HepG2 (cell line): ENCODE data around the gene SNU13. TPM values are rescaled to one million over a fixed set of nuclear protein-coding genes. Genes with fewer than 3 reads are reported as not detected.

Source experiments
- ATAC-seq: fragments of 200-7000 bp; cut with Tn5 transposase; 3 replicates; pipeline ENCODE4 v1.9.1; 2020; ENCODE audit warnings: mild to moderate bottlenecking, moderate library complexity
- BruUV-seq: library from RNA; stranded (reverse); fragments of 400-500 nt; replicated peaks from 2 replicates; lab custom pipeline; 2021; lab: Mats Ljungman, UMichigan
- CTCF ChIA-PET: fragments of 300-600 bp; formaldehyde crosslinking; extraction: SDS; loops from one replicate; lab custom pipeline; 2021; ENCODE audit warnings: low total read pairs, inconsistent platforms, low intra/inter-chr PET ratio; lab: Yijun Ruan, JAX
- POLR2A ChIA-PET: fragments of 350-600 bp; sonication (Branson Sonifier 250); formaldehyde crosslinking; loops from one replicate; lab custom pipeline; 2020; ENCODE audit warnings: antibody characterized with exemption, inconsistent platforms; lab: Yijun Ruan, JAX
- DNase-seq: peaks from one replicate; pipeline ENCODE4 v3.0.0-alpha.2; 2015; ENCODE audit warnings: low spot score
- FAIRE-seq: peaks from 3 replicates; lab custom pipeline; 2011; peaks lifted over from hg19 to GRCh38; lab: Jason Lieb, UNC
- H2AFZ ChIP-seq: one replicate; pipeline ENCODE4 v1.6.1; 2011; ENCODE audit warnings: low read length, inconsistent platforms
- H3K27ac ChIP-seq: fragments of 300-600 bp; 3 replicates; pipeline ENCODE4 v1.8.0; 2011; ENCODE audit warnings: mixed run types, mild to moderate bottlenecking, mixed read lengths, low read length, inconsistent platforms; ENCODE audit not compliant: insufficient read depth; ENCODE audit errors: extremely low read length
- H3K27me3 ChIP-seq, 2 experiments: fragments of 200-600 bp in 1 of 2; 2 replicates in 1 of 2; 3 replicates in 1 of 2; pipeline versions ENCODE4 v1.6.0 to v1.8.0; 2011; ENCODE audit warnings: low read length in 2 of 2, mild to moderate bottlenecking in 2 of 2, moderate library complexity in 2 of 2, inconsistent platforms in 1 of 2; ENCODE audit not compliant: insufficient read depth in 2 of 2, control insufficient read depth in 1 of 2
- H3K36me3 ChIP-seq, 2 experiments: fragments of 200-600 bp in 1 of 2; replicated peaks in 1 of 2; 2 replicates in 1 of 2; 3 replicates in 1 of 2; pipeline versions ENCODE4 v1.5.1 to v1.8.0; 2011; ENCODE audit warnings: low read length in 2 of 2, inconsistent platforms in 1 of 2; ENCODE audit not compliant: insufficient read depth in 2 of 2, control insufficient read depth in 1 of 2
- H3K4me1 ChIP-seq: 2 replicates; pipeline ENCODE4 v1.5.1; 2012; ENCODE audit warnings: low read length, inconsistent platforms; ENCODE audit not compliant: insufficient read depth
- H3K4me2 ChIP-seq: 2 replicates; pipeline ENCODE4 v1.6.0; 2011; ENCODE audit warnings: low read depth, low read length, inconsistent platforms
- H3K4me3 ChIP-seq, 3 experiments: fragments of 200-600 bp in 1 of 3; sonication (generic), shearing (Covaris generic) in 1 of 3; replicated peaks in 1 of 3; 2 replicates each; pipeline ENCODE4 v1.5.1; 2011 to 2016; ENCODE audit warnings: low read length in 3 of 3, inconsistent platforms in 2 of 3, low read depth in 2 of 3, mild to moderate bottlenecking in 2 of 3, control low read depth in 1 of 3, mixed read lengths in 1 of 3; ENCODE audit not compliant: insufficient read depth in 1 of 3
- H3K79me2 ChIP-seq: one replicate; pipeline ENCODE4 v1.6.1; 2011; ENCODE audit warnings: low read length, inconsistent platforms; ENCODE audit not compliant: insufficient read depth
- H3K9ac ChIP-seq: 2 replicates; pipeline ENCODE4 v1.6.0; 2011; ENCODE audit warnings: mild to moderate bottlenecking, low read depth, low read length, inconsistent platforms; ENCODE audit not compliant: insufficient read depth
- H3K9me3 ChIP-seq: 2 replicates; pipeline ENCODE4 v1.5.1; 2012; ENCODE audit warnings: mild to moderate bottlenecking, low read length
- H4K20me1 ChIP-seq: 2 replicates; pipeline ENCODE4 v1.6.0; 2011; ENCODE audit warnings: inconsistent platforms, mild to moderate bottlenecking, low read length, moderate library complexity; ENCODE audit not compliant: insufficient read depth
- FOXA3 ChIP-seq: IDR thresholded peaks from 2 replicates; pipeline ENCODE4 v1.6.1; 2016; ENCODE audit warnings: missing genetic modification reagents, missing compliant biosample characterization
- JUN ChIP-seq: sonication (generic); formaldehyde crosslinking; IDR thresholded peaks from 2 replicates; pipeline ENCODE4 v1.4.0; 2020; ENCODE audit warnings: mild to moderate bottlenecking, missing genetic modification reagents
- ZNF136 ChIP-seq: sonication (generic); formaldehyde crosslinking; IDR thresholded peaks from 2 replicates; pipeline ENCODE4 v1.8.1; 2022; ENCODE audit warnings: low read depth, mild to moderate bottlenecking, moderate library complexity, missing genetic modification reagents
- ZNF333 ChIP-seq: sonication (generic); formaldehyde crosslinking; IDR thresholded peaks from 2 replicates; pipeline ENCODE4 v1.4.0; 2020; ENCODE audit warnings: mild to moderate bottlenecking, missing genetic modification reagents, borderline replicate concordance
- ZNF407 ChIP-seq: sonication (generic); formaldehyde crosslinking; IDR thresholded peaks from one replicate; pipeline ENCODE4 v1.5.1; 2020; ENCODE audit warnings: mild to moderate bottlenecking, missing genetic modification reagents; ENCODE audit errors: not compliant biosample characterization
- ZNF558 ChIP-seq: sonication (generic); formaldehyde crosslinking; IDR thresholded peaks from 2 replicates; pipeline ENCODE4 v1.9.0; 2022; ENCODE audit warnings: mild to moderate bottlenecking, missing genetic modification reagents, borderline replicate concordance
- ZNF740 ChIP-seq: sonication (generic); formaldehyde crosslinking; IDR thresholded peaks from 2 replicates; pipeline ENCODE4 v1.4.0; 2020; ENCODE audit warnings: missing genetic modification reagents
- WGBS: methylation state at CpG from one replicate; pipeline ENCODE4 v1.1.6; 2017; ENCODE audit warnings: low lambda C conversion rate; 5-methylcytosine and 5-hydroxymethylcytosine counted together
- in situ Hi-C: cut with HindIII; loops from 2 replicates; pipeline ENCODE4 v1.10.0; 2017; ENCODE audit warnings: low pct_unique_long_range_greater_than_20kb; ENCODE audit not compliant: extremely low pct_ligation_motif_present
- intact Hi-C: fragments of 100-400 bp; cut with micrococcal nuclease; formaldehyde crosslinking; loops from one replicate; pipeline ENCODE4 v1.10.0; 2022; ENCODE audit not compliant: unreplicated experiment
- polyA plus RNA-seq, 8 experiments: library from polyadenylated mRNA; depleted of rRNA in 3 of 8; stranded (reverse) in 7 of 8; unstranded in 1 of 8; fragments of >200 nt; fragmentation: Illumina TruSeq in 4 of 8; extraction: Trizol in 4 of 8; gene quantifications; 2 replicates each; pipeline versions ENCODE4 v1.2.1 to v1.2.3, GENCODE V29; 2011 to 2016; ENCODE audit warnings: low read depth in 4 of 8, missing spikeins in 1 of 8, mixed read lengths in 1 of 8; ENCODE audit not compliant: insufficient read depth in 1 of 8
- total RNA-seq, 5 experiments: library from RNA; depleted of rRNA; stranded (reverse); fragments of >200 nt; fragmentation: Illumina TruSeq; extraction: Trizol; gene quantifications; 2 replicates each; pipeline ENCODE4 v1.2.3, GENCODE V29; 2016; ENCODE audit warnings: low read depth in 1 of 5

The SNU13 gene
- total and polyA plus RNA-seq, 2 of the 13 experiments (the other 11 are each of a cell fraction or from before 2014, with no cell fraction given), result 203 to 287 TPM

- Histone ChIP-seq H3K36me3 (peaks cover 12 to 29% of the 10 kb centered on the region in 2 experiments; a peak in 4 of 5 replicates), H3K4me3 (no peak overlapping the region), H4K20me1 (peaks cover 2% of the 10 kb centered on the region; the same call in 1 of the 2 replicates), H3K27me3 (no peaks in the 10 kb centered on the region), H3K27ac (no peak overlapping the region), H3K4me2 (no peak overlapping the region), H3K9me3 (no peaks in the 10 kb centered on the region), H3K79me2 (peaks cover 11% of the 10 kb centered on the region), H3K4me1 (peaks cover 20% of the 10 kb centered on the region), H2AFZ (no peak overlapping the region), H3K9ac (no peak overlapping the region)
- DNase-seq, result no peak
- in situ Hi-C loops, result no loop called here
- no peak for FAIRE-seq
- ChIA-PET CTCF (no interaction called here), POLR2A (interaction anchor here (0.9 kb wide), 1 partner anchor 52 kb away, joined by 3 read pairs; the partner anchor contains the start of genes DESI1 and XRCC6)
- peak; percentile 64 for ATAC-seq
- intact Hi-C loops, result no loop called here
- 84% methylated on average over 6 of the region's 6 CpGs for WGBS
- TF ChIP-seq JUN (CRISPR knock-in tag), result no peak
- no peak for TF ChIP-seq ZNF407 (CRISPR knock-in tag)
- TF ChIP-seq ZNF740 (CRISPR knock-in tag), result peak; percentile 89
- TF ChIP-seq ZNF136 (CRISPR knock-in tag), result no peak
- TF ChIP-seq ZNF333 (CRISPR knock-in tag), result no peak
- 0 out of 2 replicates have a peak, but pooled peaks have one; percentile 7 for TF ChIP-seq FOXA3
- no peak for TF ChIP-seq ZNF558 (CRISPR knock-in tag)
- BruUV-seq, result no TSS peak
Measured at GRCh38 chr22:41672780-41673509, 15.7 kb downstream of the SNU13 start.
